ENCODE measurements around the gene SCFD2. TPM values are rescaled to one million over a fixed set of nuclear protein-coding genes. Genes with fewer than 3 reads are reported as not detected.

SCFD2 gene
- polyA plus RNA-seq, 1 donor from 2014 or later, result 5.0 TPM

DNA sequence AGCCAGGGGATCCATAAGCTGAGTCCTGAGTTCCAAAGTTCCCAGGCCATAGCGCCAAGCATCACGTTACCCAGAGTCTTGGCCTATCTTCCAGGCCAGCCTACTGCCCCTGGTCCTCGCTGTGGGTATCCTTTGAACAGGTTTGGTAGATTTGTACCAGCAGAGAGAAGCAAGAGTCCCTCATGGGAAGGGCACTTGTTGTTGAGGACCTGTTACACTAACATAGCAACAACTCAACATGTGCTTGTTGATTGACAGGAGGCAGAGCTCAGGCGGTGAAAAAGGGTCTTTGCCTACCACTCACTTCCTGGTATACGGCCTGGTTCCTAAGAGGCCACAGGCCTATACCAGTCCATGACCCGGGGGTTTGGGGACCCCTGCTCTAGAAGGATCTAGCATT, 365.3 kb downstream of the SCFD2 start:
- no peak overlapping the region for H3K27ac ChIP-seq (ENCODE audit: low read length)
- H3K4me2 ChIP-seq (ENCODE audit: low read length), result no peak overlapping the region
- H3K79me2 ChIP-seq (replicated peaks; ENCODE audit: insufficient read depth, low read length), result no peaks in the 10 kb centered on the region
- H3K27me3 ChIP-seq (ENCODE audit: insufficient read depth, low read depth, low read length), result no peaks in the 10 kb centered on the region
- no peaks in the 10 kb centered on the region for H3F3A ChIP-seq (ENCODE audit: insufficient read depth, low read length, poor library complexity, severe bottlenecking)
- H4K20me1 ChIP-seq (ENCODE audit: insufficient read depth), result no peaks in the 10 kb centered on the region
- H2AFZ ChIP-seq (ENCODE audit: low read depth, low read length), result no peak overlapping the region
- H3K4me3 ChIP-seq (ENCODE audit: low read length), result no peak overlapping the region
- TF ChIP-seq, protein P1, sequence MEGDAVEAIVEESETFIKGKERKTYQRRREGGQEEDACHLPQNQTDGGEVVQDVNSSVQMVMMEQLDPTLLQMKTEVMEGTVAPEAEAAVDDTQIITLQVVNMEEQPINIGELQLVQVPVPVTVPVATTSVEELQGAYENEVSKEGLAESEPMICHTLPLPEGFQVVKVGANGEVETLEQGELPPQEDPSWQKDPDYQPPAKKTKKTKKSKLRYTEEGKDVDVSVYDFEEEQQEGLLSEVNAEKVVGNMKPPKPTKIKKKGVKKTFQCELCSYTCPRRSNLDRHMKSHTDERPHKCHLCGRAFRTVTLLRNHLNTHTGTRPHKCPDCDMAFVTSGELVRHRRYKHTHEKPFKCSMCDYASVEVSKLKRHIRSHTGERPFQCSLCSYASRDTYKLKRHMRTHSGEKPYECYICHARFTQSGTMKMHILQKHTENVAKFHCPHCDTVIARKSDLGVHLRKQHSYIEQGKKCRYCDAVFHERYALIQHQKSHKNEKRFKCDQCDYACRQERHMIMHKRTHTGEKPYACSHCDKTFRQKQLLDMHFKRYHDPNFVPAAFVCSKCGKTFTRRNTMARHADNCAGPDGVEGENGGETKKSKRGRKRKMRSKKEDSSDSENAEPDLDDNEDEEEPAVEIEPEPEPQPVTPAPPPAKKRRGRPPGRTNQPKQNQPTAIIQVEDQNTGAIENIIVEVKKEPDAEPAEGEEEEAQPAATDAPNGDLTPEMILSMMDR (IDR thresholded peaks at IDR 0.05; ENCODE audit: poor library complexity, severe bottlenecking), result no peak
- no peak for TF ChIP-seq SMC3 (conservative IDR thresholded peaks at IDR 0.05; ENCODE audit: poor library complexity)
- H3K9me2 ChIP-seq (ENCODE audit: insufficient read depth, low read length), result no peaks in the 10 kb centered on the region
- H3K9me3 ChIP-seq (ENCODE audit: low read length), result no peaks in the 10 kb centered on the region
- no peaks in the 10 kb centered on the region for H3K36me3 ChIP-seq (ENCODE audit: insufficient read depth, low read length)
- no peak overlapping the region for H3K9ac ChIP-seq (ENCODE audit: low read length)

DNA sequence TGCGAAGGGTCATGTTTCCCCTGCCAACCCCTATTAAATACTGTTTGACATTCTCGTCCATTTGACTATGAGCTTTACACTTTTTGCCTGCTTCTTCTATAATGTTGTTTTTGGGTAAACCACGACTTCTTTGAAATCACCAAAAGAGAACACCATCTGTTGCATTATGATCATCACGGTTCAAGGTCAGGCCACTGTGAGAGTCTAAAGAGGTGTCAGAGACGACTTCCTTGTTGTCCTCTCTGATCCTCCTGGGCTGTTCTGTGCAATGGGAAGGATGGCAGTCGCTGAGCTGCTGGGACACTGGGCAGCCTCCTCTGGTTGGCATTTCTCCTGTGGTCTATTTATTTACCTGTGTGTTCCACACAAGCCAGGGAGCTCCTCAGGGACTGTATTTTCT, 366.2 kb downstream of the SCFD2 start:
- Histone ChIP-seq H3K27ac (ENCODE audit: low read length) (no peak overlapping the region), H4K20me1 (ENCODE audit: insufficient read depth) (no peaks in the 10 kb centered on the region), H3K4me3 (ENCODE audit: low read length) (no peak overlapping the region), H3K9me2 (ENCODE audit: insufficient read depth, low read length) (no peaks in the 10 kb centered on the region), H3K79me2 (replicated peaks; ENCODE audit: insufficient read depth, low read length) (no peaks in the 10 kb centered on the region), H3K27me3 (ENCODE audit: insufficient read depth, low read depth, low read length) (no peaks in the 10 kb centered on the region), H2AFZ (ENCODE audit: low read depth, low read length) (no peak overlapping the region), H3K9me3 (ENCODE audit: low read length) (no peaks in the 10 kb centered on the region), H3K9ac (ENCODE audit: low read length) (no peak overlapping the region), H3K36me3 (ENCODE audit: insufficient read depth, low read length) (no peaks in the 10 kb centered on the region), H3K4me2 (ENCODE audit: low read length) (no peak overlapping the region), H3F3A (ENCODE audit: insufficient read depth, low read length, poor library complexity, severe bottlenecking) (no peaks in the 10 kb centered on the region)
- TF ChIP-seq TAF1 (IDR thresholded peaks at IDR 0.05; ENCODE audit: low read depth) (no peak), EP300 (conservative IDR thresholded peaks at IDR 0.05; ENCODE audit: poor library complexity, severe bottlenecking) (no peak), MXI1 (conservative IDR thresholded peaks at IDR 0.05; ENCODE audit: poor library complexity, severe bottlenecking) (no peak), SMC3 (conservative IDR thresholded peaks at IDR 0.05; ENCODE audit: poor library complexity) (no peak), POLR2AphosphoS5 (IDR thresholded peaks at IDR 0.05) (no peak), EZH2 (IDR thresholded peaks at IDR 0.05; ENCODE audit: borderline replicate concordance, insufficient read depth, low read length, poor library complexity, severe bottlenecking) (no peak), RAD21 (conservative IDR thresholded peaks at IDR 0.05) (no peak)
- TF ChIP-seq, protein P1 (IDR thresholded peaks at IDR 0.05; ENCODE audit: poor library complexity, severe bottlenecking), result no peak
- TF ChIP-seq, protein P2, sequence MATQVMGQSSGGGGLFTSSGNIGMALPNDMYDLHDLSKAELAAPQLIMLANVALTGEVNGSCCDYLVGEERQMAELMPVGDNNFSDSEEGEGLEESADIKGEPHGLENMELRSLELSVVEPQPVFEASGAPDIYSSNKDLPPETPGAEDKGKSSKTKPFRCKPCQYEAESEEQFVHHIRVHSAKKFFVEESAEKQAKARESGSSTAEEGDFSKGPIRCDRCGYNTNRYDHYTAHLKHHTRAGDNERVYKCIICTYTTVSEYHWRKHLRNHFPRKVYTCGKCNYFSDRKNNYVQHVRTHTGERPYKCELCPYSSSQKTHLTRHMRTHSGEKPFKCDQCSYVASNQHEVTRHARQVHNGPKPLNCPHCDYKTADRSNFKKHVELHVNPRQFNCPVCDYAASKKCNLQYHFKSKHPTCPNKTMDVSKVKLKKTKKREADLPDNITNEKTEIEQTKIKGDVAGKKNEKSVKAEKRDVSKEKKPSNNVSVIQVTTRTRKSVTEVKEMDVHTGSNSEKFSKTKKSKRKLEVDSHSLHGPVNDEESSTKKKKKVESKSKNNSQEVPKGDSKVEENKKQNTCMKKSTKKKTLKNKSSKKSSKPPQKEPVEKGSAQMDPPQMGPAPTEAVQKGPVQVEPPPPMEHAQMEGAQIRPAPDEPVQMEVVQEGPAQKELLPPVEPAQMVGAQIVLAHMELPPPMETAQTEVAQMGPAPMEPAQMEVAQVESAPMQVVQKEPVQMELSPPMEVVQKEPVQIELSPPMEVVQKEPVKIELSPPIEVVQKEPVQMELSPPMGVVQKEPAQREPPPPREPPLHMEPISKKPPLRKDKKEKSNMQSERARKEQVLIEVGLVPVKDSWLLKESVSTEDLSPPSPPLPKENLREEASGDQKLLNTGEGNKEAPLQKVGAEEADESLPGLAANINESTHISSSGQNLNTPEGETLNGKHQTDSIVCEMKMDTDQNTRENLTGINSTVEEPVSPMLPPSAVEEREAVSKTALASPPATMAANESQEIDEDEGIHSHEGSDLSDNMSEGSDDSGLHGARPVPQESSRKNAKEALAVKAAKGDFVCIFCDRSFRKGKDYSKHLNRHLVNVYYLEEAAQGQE (IDR thresholded peaks at IDR 0.05; ENCODE audit: borderline replicate concordance), result no peak
